ENCODE data around the gene BIN2. TPM values are rescaled to one million over a fixed set of nuclear protein-coding genes. Genes with fewer than 3 reads are reported as not detected.

The BIN2 gene
- polyA plus RNA-seq, 3 donors: 120 to 376 (median 196) TPM

DNA sequence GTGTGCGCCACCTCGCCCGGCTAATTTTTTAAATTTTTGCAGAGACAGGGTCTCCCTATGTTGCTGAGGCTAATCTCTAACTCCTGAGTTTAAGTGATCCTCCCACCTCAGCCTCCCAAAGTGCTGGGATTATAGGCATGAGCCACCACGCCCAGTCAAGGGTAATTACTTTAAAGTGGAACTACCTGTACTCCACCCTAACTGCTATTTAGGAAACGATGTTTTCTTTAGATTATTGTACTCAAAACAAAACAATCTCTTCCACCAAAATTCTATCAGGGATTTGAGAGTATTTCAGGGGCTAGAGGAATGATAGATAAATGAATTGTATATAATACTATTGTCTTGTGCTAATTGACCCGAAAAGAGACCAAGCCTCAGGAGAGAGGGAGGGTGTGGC is 9.6 kb upstream of the BIN2 start:
- Histone ChIP-seq H4K20me1 (ENCODE audit: insufficient read depth, low read length) (no peaks in the 10 kb centered on the region), H3K9ac (ENCODE audit: insufficient read depth, low read length, poor library complexity, severe bottlenecking) (no peak overlapping the region), H3K4me1 (ENCODE audit: control insufficient read depth in 1 of 2, insufficient read depth in 2 of 2, low read length in 2 of 2) (peaks cover 45 to 53% of the 10 kb centered on the region in 2 donors), H3K4me3 (replicated peaks in 1 of 3; ENCODE audit: low read depth in 2 of 3, low read length in 3 of 3) (no peak overlapping the region), H2AFZ (ENCODE audit: insufficient read depth, low read depth, low read length, poor library complexity, severe bottlenecking) (no peak overlapping the region), H3K36me3 (replicated peaks in 1 of 2; ENCODE audit: control insufficient read depth in 1 of 2, insufficient read depth in 2 of 2, low read length in 2 of 2) (no peaks in the 10 kb centered on the region), H3K27ac (ENCODE audit: low read depth in 1 of 2, low read length in 2 of 2) (no peak overlapping the region), H3K9me3 (replicated peaks in 1 of 2; ENCODE audit: control insufficient read depth in 1 of 2, insufficient read depth in 1 of 2, low read length in 2 of 2) (no peaks in the 10 kb centered on the region), H3K27me3 (ENCODE audit: control insufficient read depth in 2 of 2, insufficient read depth in 2 of 2, low read length in 2 of 2) (no peaks in the 10 kb centered on the region), H3K4me2 (replicated peaks; ENCODE audit: extremely low read depth, low read length, poor library complexity, severe bottlenecking) (no peak overlapping the region), H3K79me2 (ENCODE audit: insufficient read depth, low read length) (peaks cover 1% of the 10 kb centered on the region)
- TF ChIP-seq, protein P1, sequence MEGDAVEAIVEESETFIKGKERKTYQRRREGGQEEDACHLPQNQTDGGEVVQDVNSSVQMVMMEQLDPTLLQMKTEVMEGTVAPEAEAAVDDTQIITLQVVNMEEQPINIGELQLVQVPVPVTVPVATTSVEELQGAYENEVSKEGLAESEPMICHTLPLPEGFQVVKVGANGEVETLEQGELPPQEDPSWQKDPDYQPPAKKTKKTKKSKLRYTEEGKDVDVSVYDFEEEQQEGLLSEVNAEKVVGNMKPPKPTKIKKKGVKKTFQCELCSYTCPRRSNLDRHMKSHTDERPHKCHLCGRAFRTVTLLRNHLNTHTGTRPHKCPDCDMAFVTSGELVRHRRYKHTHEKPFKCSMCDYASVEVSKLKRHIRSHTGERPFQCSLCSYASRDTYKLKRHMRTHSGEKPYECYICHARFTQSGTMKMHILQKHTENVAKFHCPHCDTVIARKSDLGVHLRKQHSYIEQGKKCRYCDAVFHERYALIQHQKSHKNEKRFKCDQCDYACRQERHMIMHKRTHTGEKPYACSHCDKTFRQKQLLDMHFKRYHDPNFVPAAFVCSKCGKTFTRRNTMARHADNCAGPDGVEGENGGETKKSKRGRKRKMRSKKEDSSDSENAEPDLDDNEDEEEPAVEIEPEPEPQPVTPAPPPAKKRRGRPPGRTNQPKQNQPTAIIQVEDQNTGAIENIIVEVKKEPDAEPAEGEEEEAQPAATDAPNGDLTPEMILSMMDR (IDR thresholded peaks at IDR 0.05): no peak
- Mint-ChIP-seq H3K4me3 (no peak overlapping the region), H3K27me3 (ENCODE audit: low read depth in 3 of 3) (peaks cover 2 to 11% (median 10%) of the 10 kb centered on the region in 3 donors), H3K9me3 (peaks cover 0 to 4% (median 0%) of the 10 kb centered on the region in 7 donors), H3K27ac (no peak overlapping the region), H3K4me1 (peaks cover 59% of the 10 kb centered on the region), H3K36me3 (peaks cover 3 to 6% of the 10 kb centered on the region in 2 donors)
- intact Hi-C loops (cut with micrococcal nuclease): no loop called here
- WGBS (ENCODE audit: insufficient coverage): no CpG with 5 or more reads among the region's 6 CpGs
- no peak for DNase-seq

DNA sequence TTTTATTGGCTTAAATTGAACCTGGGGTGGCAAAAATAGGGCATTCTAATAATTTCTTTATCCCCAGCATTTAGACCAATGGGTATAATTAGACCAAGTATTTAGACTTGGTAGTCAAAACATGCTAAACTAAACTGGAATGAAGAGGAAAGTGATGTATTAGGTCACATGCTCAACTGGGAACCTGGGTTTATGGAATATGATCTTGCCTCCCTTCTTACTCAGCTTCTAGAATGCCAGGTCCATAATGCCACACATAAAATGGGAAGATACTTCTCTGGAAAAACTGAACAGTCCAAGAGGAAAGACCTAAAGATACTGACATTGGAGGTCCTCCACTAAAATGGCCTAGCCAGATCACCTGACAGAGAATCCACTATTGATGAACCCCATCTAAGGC is 6.2 kb upstream of the BIN2 start:
- TF ChIP-seq, protein P1 (IDR thresholded peaks at IDR 0.05): no peak
- Mint-ChIP-seq H3K4me3 (no peak overlapping the region), H3K27ac (peak overlapping the region in 5 of 7 donors; percentile 75 to 94 (median 87)), H3K9me3 (peaks cover 0 to 2% (median 0%) of the 10 kb centered on the region in 7 donors), H3K27me3 (ENCODE audit: low read depth in 3 of 3) (peaks cover 3 to 6% (median 6%) of the 10 kb centered on the region in 3 donors), H3K4me1 (peaks cover 74% of the 10 kb centered on the region), H3K36me3 (peaks cover 3 to 4% of the 10 kb centered on the region in 2 donors)
- Histone ChIP-seq H3K9me3 (replicated peaks in 1 of 2; ENCODE audit: control insufficient read depth in 1 of 2, insufficient read depth in 1 of 2, low read length in 2 of 2) (no peaks in the 10 kb centered on the region), H3K9ac (ENCODE audit: insufficient read depth, low read length, poor library complexity, severe bottlenecking) (no peak overlapping the region), H3K36me3 (replicated peaks in 1 of 2; ENCODE audit: control insufficient read depth in 1 of 2, insufficient read depth in 2 of 2, low read length in 2 of 2) (no peaks in the 10 kb centered on the region), H3K4me2 (replicated peaks; ENCODE audit: extremely low read depth, low read length, poor library complexity, severe bottlenecking) (peak overlapping the region; percentile 71), H3K4me3 (replicated peaks in 1 of 3; ENCODE audit: low read depth in 2 of 3, low read length in 3 of 3) (peak overlapping the region in 1 of 3 experiments; percentile 58), H3K79me2 (ENCODE audit: insufficient read depth, low read length) (peaks cover 15% of the 10 kb centered on the region), H4K20me1 (ENCODE audit: insufficient read depth, low read length) (no peaks in the 10 kb centered on the region), H3K27ac (ENCODE audit: low read depth in 1 of 2, low read length in 2 of 2) (peak overlapping the region in 1 of 2 donors; percentile 95), H3K27me3 (ENCODE audit: control insufficient read depth in 2 of 2, insufficient read depth in 2 of 2, low read length in 2 of 2) (no peaks in the 10 kb centered on the region), H2AFZ (ENCODE audit: insufficient read depth, low read depth, low read length, poor library complexity, severe bottlenecking) (peak overlapping the region; percentile 58), H3K4me1 (ENCODE audit: control insufficient read depth in 1 of 2, insufficient read depth in 2 of 2, low read length in 2 of 2) (peaks cover 61 to 70% of the 10 kb centered on the region in 2 donors)
- intact Hi-C loops (cut with micrococcal nuclease): no loop called here
- DNase-seq: no peak

All from CD14-positive monocyte (primary cell).